Measurements from ENCODE around the gene AASDH. TPM values are rescaled to one million over a fixed set of nuclear protein-coding genes. Genes with fewer than 3 reads are reported as not detected.

Gene AASDH
- total and polyA plus RNA-seq, 2 donors (not counting 1 experiment from before 2014, with no cell fraction given), result 6.9 to 15.2 TPM

GRCh38 chr4:56288663-56289062, 98.6 kb downstream of the AASDH start:
- ATAC-seq (ENCODE audit: low read depth), result no peak
- H3K4me2 ChIP-seq (replicated peaks; ENCODE audit: low read depth, low read length, poor library complexity, severe bottlenecking), result no peak overlapping the region
- WGBS (ENCODE audit: insufficient coverage), result no CpG with 5 or more reads among the region's 3 CpGs
- Mint-ChIP-seq H3K27me3 (no peaks in the 10 kb centered on the region), H3K4me3 (no peak overlapping the region), H3K4me1 (no peaks in the 10 kb centered on the region), H3K9me3 (ENCODE audit: insufficient read depth) (no peaks in the 10 kb centered on the region), H3K27ac (no peak overlapping the region)
- H3K9me3 ChIP-seq (ENCODE audit: control extremely low read depth in 1 of 3, control insufficient read depth in 2 of 3, insufficient read depth in 1 of 3, low read length in 2 of 3), result peaks cover 0 to 4% (median 0%) of the 10 kb centered on the region in 3 donors
- ChIA-PET CTCF (no interaction called here), POLR2A (no interaction called here)
- no peaks in the 10 kb centered on the region for H3K4me1 ChIP-seq (ENCODE audit: control insufficient read depth in 2 of 2, insufficient read depth in 2 of 2, low read length in 2 of 2)
- H3K4me3 ChIP-seq (ENCODE audit: control extremely low read depth in 1 of 5, extremely low read depth in 1 of 5, insufficient read depth in 1 of 5, low read depth in 2 of 5, low read length in 4 of 5), result no peak overlapping the region
- no peaks in the 10 kb centered on the region for H3K27me3 ChIP-seq (replicated peaks in 1 of 4; ENCODE audit: control extremely low read depth in 1 of 4, control insufficient read depth in 3 of 4, insufficient read depth in 4 of 4, low read length in 3 of 4)
- H3K36me3 ChIP-seq (replicated peaks in 1 of 2; ENCODE audit: control extremely low read depth in 1 of 2, control insufficient read depth in 1 of 2, extremely low read depth in 1 of 2, insufficient read depth in 2 of 2, low read length in 1 of 2), result no peaks in the 10 kb centered on the region
- DNase-seq, result no peak
- no peaks in the 10 kb centered on the region for H3K79me2 ChIP-seq (ENCODE audit: control insufficient read depth, insufficient read depth, low read length)
- no peak overlapping the region for H3K27ac ChIP-seq (ENCODE audit: low read length in 2 of 2)
- TF ChIP-seq CTCF (IDR thresholded peaks at IDR 0.05) (no peak), EZH2 (IDR thresholded peaks at IDR 0.05; ENCODE audit: borderline replicate concordance, insufficient read depth, low read depth, low read length, poor library complexity, severe bottlenecking) (no peak)
- H2AFZ ChIP-seq (ENCODE audit: insufficient read depth, low read depth, low read length, poor library complexity, severe bottlenecking), result no peak overlapping the region
- H3K9ac ChIP-seq (ENCODE audit: low read length), result no peak overlapping the region
- intact Hi-C loops (cut with micrococcal nuclease), result no loop called here
- H4K20me1 ChIP-seq (ENCODE audit: control insufficient read depth, insufficient read depth, low read length, poor library complexity, severe bottlenecking), result no peaks in the 10 kb centered on the region

Small RNA genes within 50 kb of the gene (small RNA-seq; reads per million reads assigned to genes)
- gene RNU6-197P (ENCODE audit: insufficient read length, low read depth, low replicate concordance), result not detected

Other genes with a start within 250 kb of the AASDH start
- 6.7 and 9.2 TPM in 2 replicates for gene PPAT, start 48.1 kb upstream of the AASDH start, total RNA-seq
- gene PPAT, start 48.1 kb upstream of the AASDH start, polyA plus RNA-seq, result 3.2 and 5.3 TPM in 2 replicates
- gene PAICS, start 48.8 kb upstream of the AASDH start, total RNA-seq, result 23.7 and 29.5 TPM in 2 replicates
- gene PAICS, start 48.8 kb upstream of the AASDH start, polyA plus RNA-seq, result 11.0 and 13.4 TPM in 2 replicates
- gene SRP72, start 80.1 kb upstream of the AASDH start, total RNA-seq, result 111 and 114 TPM in 2 replicates
- gene SRP72, start 80.1 kb upstream of the AASDH start, polyA plus RNA-seq, result 51.9 and 76.7 TPM in 2 replicates
- gene ARL9, start 118.3 kb upstream of the AASDH start, total RNA-seq, result 0.17 and 0.27 TPM in 2 replicates
- not detected in 2 replicates for gene ARL9, start 118.3 kb upstream of the AASDH start, polyA plus RNA-seq

Measured in B cell (primary cell).